Vagina (tissue), 2 donors: ENCODE results near the gene NARS2.

Experiments used
- POLR2A ChIP-seq, 2 donors: fragments of 450-650 bp; IDR thresholded peaks; one replicate each; pipeline ENCODE4 v1.6.1; 2017; ENCODE audit warnings: antibody characterized with exemption in 2 of 2, mild to moderate bottlenecking in 2 of 2, moderate library complexity in 2 of 2
- POLR2AphosphoS5 ChIP-seq, 2 donors: sonication (generic); formaldehyde crosslinking; IDR thresholded peaks; one replicate each; pipeline ENCODE4 v1.9.0; 2017; ENCODE audit warnings: antibody characterized with exemption in 2 of 2, mild to moderate bottlenecking in 2 of 2, low read depth in 1 of 2; ENCODE audit not compliant: insufficient read depth in 1 of 2
- TF ChIP-seq, protein P1 (sequence below), 3 experiments: fragments of 450-650 bp in 2 of 3; fragments of 200-600 bp in 1 of 3; sonication (generic) in 1 of 3; IDR thresholded peaks; one replicate each; pipeline ENCODE4 v1.5.1; 2017 to 2019; ENCODE audit warnings: antibody characterized with exemption in 3 of 3, mild to moderate bottlenecking in 2 of 3, moderate library complexity in 2 of 3

DNA sequence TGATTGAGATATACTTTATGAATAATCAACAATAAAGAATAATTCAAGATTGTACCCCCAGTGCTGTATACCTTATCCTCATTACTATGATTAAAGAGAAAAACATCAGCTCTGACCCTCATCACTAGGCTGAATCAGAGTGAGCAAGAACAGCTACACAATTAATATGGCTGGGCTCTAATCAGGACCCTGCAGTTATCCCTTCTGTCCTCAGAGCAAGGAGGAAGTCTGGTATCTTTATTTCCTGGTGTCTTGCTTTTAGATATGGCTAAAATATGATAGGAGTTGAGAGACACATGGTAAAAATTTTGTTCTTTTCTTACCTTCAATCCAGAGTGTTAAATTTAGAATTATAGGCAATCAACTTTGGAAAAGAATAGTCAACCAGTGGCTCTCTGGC, 128.5 kb downstream of the NARS2 start:
- no peak for TF ChIP-seq POLR2AphosphoS5 (IDR thresholded peaks at IDR 0.05; ENCODE audit: insufficient read depth in 1 of 2, low read depth in 1 of 2)
- TF ChIP-seq POLR2A (IDR thresholded peaks at IDR 0.05): no peak
- TF ChIP-seq, protein P1, sequence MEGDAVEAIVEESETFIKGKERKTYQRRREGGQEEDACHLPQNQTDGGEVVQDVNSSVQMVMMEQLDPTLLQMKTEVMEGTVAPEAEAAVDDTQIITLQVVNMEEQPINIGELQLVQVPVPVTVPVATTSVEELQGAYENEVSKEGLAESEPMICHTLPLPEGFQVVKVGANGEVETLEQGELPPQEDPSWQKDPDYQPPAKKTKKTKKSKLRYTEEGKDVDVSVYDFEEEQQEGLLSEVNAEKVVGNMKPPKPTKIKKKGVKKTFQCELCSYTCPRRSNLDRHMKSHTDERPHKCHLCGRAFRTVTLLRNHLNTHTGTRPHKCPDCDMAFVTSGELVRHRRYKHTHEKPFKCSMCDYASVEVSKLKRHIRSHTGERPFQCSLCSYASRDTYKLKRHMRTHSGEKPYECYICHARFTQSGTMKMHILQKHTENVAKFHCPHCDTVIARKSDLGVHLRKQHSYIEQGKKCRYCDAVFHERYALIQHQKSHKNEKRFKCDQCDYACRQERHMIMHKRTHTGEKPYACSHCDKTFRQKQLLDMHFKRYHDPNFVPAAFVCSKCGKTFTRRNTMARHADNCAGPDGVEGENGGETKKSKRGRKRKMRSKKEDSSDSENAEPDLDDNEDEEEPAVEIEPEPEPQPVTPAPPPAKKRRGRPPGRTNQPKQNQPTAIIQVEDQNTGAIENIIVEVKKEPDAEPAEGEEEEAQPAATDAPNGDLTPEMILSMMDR (IDR thresholded peaks at IDR 0.05): no peak
